H1 (cell line): ENCODE results near the gene WEE2. TPM values are rescaled to one million over a fixed set of nuclear protein-coding genes. Genes with fewer than 3 reads are reported as not detected.

ENCODE experiments used
- CTCF ChIA-PET: fragments of 300-600 bp; sonication (Branson Sonifier 250); formaldehyde crosslinking; loops from one replicate; lab custom pipeline; 2021; ENCODE audit not compliant: partially characterized antibody; lab: Charles Lee
- POLR2A ChIA-PET: fragments of 300-600 bp; sonication (Branson Sonifier 250); formaldehyde crosslinking; loops from one replicate; lab custom pipeline; 2021; ENCODE audit warnings: inconsistent platforms; ENCODE audit not compliant: partially characterized antibody; lab: Charles Lee
- DNase-seq, 2 experiments: peaks; one replicate each; pipeline versions ENCODE4 v3.0.0 to v3.0.0-alpha.2; 2010 to 2022; ENCODE audit warnings: low spot score in 2 of 2, low read depth in 1 of 2, mixed read lengths in 1 of 2
- FAIRE-seq: peaks from 2 replicates; lab custom pipeline; 2011; peaks lifted over from hg19 to GRCh38; lab: Jason Lieb, UNC
- H2AFZ ChIP-seq: 2 replicates; pipeline ENCODE4 v1.8.1; 2012; ENCODE audit warnings: low read length, inconsistent platforms
- H2AK5ac ChIP-seq: 2 replicates; pipeline ENCODE4 v1.6.1; 2013; ENCODE audit warnings: low read depth, low read length
- H2BK120ac ChIP-seq: replicated peaks from 2 replicates; pipeline ENCODE3; 2013; ENCODE audit warnings: low read depth, low read length, inconsistent platforms
- H2BK12ac ChIP-seq: 2 replicates; pipeline ENCODE4 v1.6.1; 2013; ENCODE audit warnings: low read depth, low read length
- H2BK15ac ChIP-seq: 2 replicates; pipeline ENCODE4 v1.6.1; 2013; ENCODE audit warnings: low read length
- H2BK20ac ChIP-seq: 2 replicates; pipeline ENCODE4 v1.6.1; 2013; ENCODE audit warnings: low read length
- H2BK5ac ChIP-seq: 2 replicates; pipeline ENCODE4 v1.6.1; 2013; ENCODE audit warnings: low read depth, low read length
- H3K14ac ChIP-seq: 2 replicates; pipeline ENCODE4 v1.6.1; 2013; ENCODE audit warnings: inconsistent platforms; ENCODE audit not compliant: insufficient read length
- H3K18ac ChIP-seq: 2 replicates; pipeline ENCODE4 v1.6.1; 2013; ENCODE audit warnings: low read length; ENCODE audit errors: extremely low read depth
- H3K23ac ChIP-seq: 2 replicates; pipeline ENCODE4 v1.6.1; 2013; ENCODE audit warnings: inconsistent platforms; ENCODE audit not compliant: insufficient read length
- H3K23me2 ChIP-seq: 2 replicates; pipeline ENCODE4 v1.6.1; 2013; ENCODE audit warnings: low read depth, low read length
- H3K27ac ChIP-seq: 2 replicates; pipeline ENCODE4 v1.6.1; 2011; ENCODE audit warnings: low read depth, low read length, inconsistent platforms
- H3K27me3 ChIP-seq, 4 experiments: replicated peaks in 1 of 4; 1 replicate in 1 of 4; 2 replicates in 3 of 4; pipeline versions ENCODE4 v1.6.1 to v1.8.1; 2011 to 2013; ENCODE audit warnings: low read length in 3 of 4, mild to moderate bottlenecking in 3 of 4, inconsistent platforms in 2 of 4, mixed read lengths in 2 of 4, moderate library complexity in 1 of 4; ENCODE audit not compliant: control insufficient read depth in 3 of 4, insufficient read depth in 3 of 4; ENCODE audit errors: extremely low read depth in 1 of 4
- H3K36me3 ChIP-seq, 4 experiments: 2 replicates each; pipeline versions ENCODE4 v1.6.1 to v1.8.1; 2011 to 2013; ENCODE audit warnings: mild to moderate bottlenecking in 4 of 4, low read length in 3 of 4, moderate library complexity in 2 of 4, control low read depth in 1 of 4, inconsistent platforms in 1 of 4; ENCODE audit not compliant: insufficient read depth in 4 of 4, control insufficient read depth in 2 of 4
- H3K4ac ChIP-seq: replicated peaks from 2 replicates; pipeline ENCODE3; 2013; ENCODE audit warnings: low read length, low read depth, mixed read lengths, inconsistent platforms; ENCODE audit not compliant: insufficient read length
- H3K4me1 ChIP-seq, 4 experiments: replicated peaks in 1 of 4; 1 replicate in 1 of 4; 2 replicates in 3 of 4; pipeline versions ENCODE4 v1.6.1 to v1.8.1; 2011 to 2013; ENCODE audit warnings: low read length in 3 of 4, inconsistent platforms in 2 of 4, mixed read lengths in 1 of 4; ENCODE audit not compliant: insufficient read depth in 4 of 4, control insufficient read depth in 3 of 4
- H3K4me2 ChIP-seq, 2 experiments: 2 replicates each; pipeline versions ENCODE4 v1.6.1 to v1.8.1; 2011 to 2013; ENCODE audit warnings: low read depth in 2 of 2, low read length in 2 of 2, control low read depth in 1 of 2, inconsistent platforms in 1 of 2, mild to moderate bottlenecking in 1 of 2; ENCODE audit not compliant: insufficient read depth in 1 of 2
- H3K4me3 ChIP-seq, 4 experiments: fragments of 200-600, 300-600 bp in 1 of 4; sonication (generic), shearing (Covaris generic), sonication (Bioruptor Twin) in 1 of 4; 2 replicates each; pipeline versions ENCODE4 v1.5.1 to v1.8.1; 2011 to 2016; ENCODE audit warnings: low read length in 4 of 4, low read depth in 3 of 4, control low read depth in 2 of 4, inconsistent platforms in 2 of 4, mild to moderate bottlenecking in 2 of 4, mixed read lengths in 1 of 4, moderate library complexity in 1 of 4; ENCODE audit not compliant: insufficient read depth in 2 of 4; ENCODE audit errors: extremely low read depth in 1 of 4
- H3K56ac ChIP-seq: replicated peaks from 2 replicates; pipeline ENCODE3; 2013; ENCODE audit warnings: low read depth, mild to moderate bottlenecking, mixed read lengths, low read length, inconsistent platforms; ENCODE audit not compliant: insufficient read length
- H3K79me1 ChIP-seq: 2 replicates; pipeline ENCODE4 v1.6.1; 2013; ENCODE audit warnings: low read depth, low read length, control low read depth
- H3K79me2 ChIP-seq, 2 experiments: 2 replicates each; pipeline versions ENCODE4 v1.6.1 to v1.8.1; 2012 to 2013; ENCODE audit warnings: low read length in 2 of 2, mild to moderate bottlenecking in 2 of 2, inconsistent platforms in 1 of 2; ENCODE audit not compliant: insufficient read depth in 2 of 2, control insufficient read depth in 1 of 2
- H3K9ac ChIP-seq, 4 experiments: replicated peaks in 1 of 4; 1 replicate in 1 of 4; 2 replicates in 3 of 4; pipeline versions ENCODE4 v1.6.1 to v1.8.1; 2011 to 2013; ENCODE audit warnings: low read depth in 3 of 4, low read length in 3 of 4, control low read depth in 2 of 4, mild to moderate bottlenecking in 2 of 4, moderate library complexity in 2 of 4, inconsistent platforms in 1 of 4; ENCODE audit errors: extremely low read depth in 1 of 4
- H3K9me3 ChIP-seq, 2 experiments: 2 replicates each; pipeline versions ENCODE4 v1.6.1 to v1.8.1; 2012 to 2013; ENCODE audit warnings: mild to moderate bottlenecking in 2 of 2, moderate library complexity in 2 of 2, control low read depth in 1 of 2, inconsistent platforms in 1 of 2, low read depth in 1 of 2, low read length in 1 of 2, mixed read lengths in 1 of 2; ENCODE audit not compliant: insufficient read depth in 2 of 2
- H4K20me1 ChIP-seq, 2 experiments: replicated peaks in 1 of 2; 2 replicates each; pipeline versions ENCODE3 to v1.8.1; 2011 to 2013; ENCODE audit warnings: inconsistent platforms in 2 of 2, low read length in 2 of 2, mild to moderate bottlenecking in 1 of 2; ENCODE audit not compliant: insufficient read depth in 2 of 2, control insufficient read depth in 1 of 2
- H4K5ac ChIP-seq: 2 replicates; pipeline ENCODE4 v1.6.1; 2013; ENCODE audit warnings: low read length, low read depth, mixed read lengths, inconsistent platforms; ENCODE audit not compliant: insufficient read length
- H4K8ac ChIP-seq: 2 replicates; pipeline ENCODE4 v1.8.0; 2013; ENCODE audit warnings: mild to moderate bottlenecking, moderate library complexity, low read length, inconsistent platforms; ENCODE audit not compliant: insufficient read depth; ENCODE audit errors: extremely low read depth
- H4K91ac ChIP-seq: replicated peaks from 2 replicates; pipeline ENCODE3; 2013; ENCODE audit warnings: low read length, mixed read lengths, inconsistent platforms; ENCODE audit not compliant: insufficient read length
- ASH2L ChIP-seq: fragments of 200-600, 300-600 bp; sonication (generic); IDR thresholded peaks from one replicate; pipeline ENCODE4 v1.7.1; 2017; ENCODE audit warnings: low read length
- BACH1 ChIP-seq: IDR thresholded peaks from 2 replicates; pipeline ENCODE4 v1.6.1; 2012; ENCODE audit warnings: low read length, improper control_type of control experiment
- CHD1 ChIP-seq: IDR thresholded peaks from 2 replicates; pipeline ENCODE4 v1.6.1; 2012; ENCODE audit warnings: low read depth, low read length, improper control_type of control experiment
- EP300 ChIP-seq, 2 experiments: IDR thresholded peaks; 1 replicate in 1 of 2; 2 replicates in 1 of 2; pipeline ENCODE4 v1.6.1; 2011 to 2012; ENCODE audit warnings: low read depth in 2 of 2, low read length in 2 of 2, mild to moderate bottlenecking in 2 of 2, borderline replicate concordance in 1 of 2, inconsistent platforms in 1 of 2, moderate library complexity in 1 of 2
- GABPA ChIP-seq: IDR thresholded peaks from 2 replicates; pipeline ENCODE4 v1.6.1; 2011; ENCODE audit warnings: mild to moderate bottlenecking, low read length, moderate library complexity, borderline replicate concordance; ENCODE audit not compliant: insufficient read depth
- HDAC2 ChIP-seq, 2 experiments: fragments of 300-600 bp in 1 of 2; sonication (generic) in 1 of 2; IDR thresholded peaks; 2 replicates each; pipeline ENCODE4 v1.6.1; 2011 to 2012; ENCODE audit warnings: low read depth in 2 of 2, low read length in 2 of 2, mild to moderate bottlenecking in 2 of 2, moderate library complexity in 2 of 2, borderline replicate concordance in 1 of 2, inconsistent platforms in 1 of 2
- KDM5A ChIP-seq: fragments of 200-600 bp; IDR thresholded peaks from 2 replicates; pipeline ENCODE4 v1.7.1; 2012; ENCODE audit warnings: mild to moderate bottlenecking, low read length, inconsistent platforms, mixed read lengths
- NANOG ChIP-seq: IDR thresholded peaks from 2 replicates; pipeline ENCODE4 v1.6.1; 2011; ENCODE audit warnings: low read length, low read depth, mild to moderate bottlenecking, inconsistent platforms; ENCODE audit not compliant: insufficient read depth, poor library complexity, severe bottlenecking
- NRF1 ChIP-seq: IDR thresholded peaks from 2 replicates; pipeline ENCODE4 v1.6.1; 2011; ENCODE audit warnings: mild to moderate bottlenecking, low read depth, low read length, improper control_type of control experiment
- RBBP5 ChIP-seq: IDR thresholded peaks from 2 replicates; pipeline ENCODE4 v1.7.1; 2012; ENCODE audit warnings: low read depth, mild to moderate bottlenecking, inconsistent platforms, low read length, moderate library complexity, borderline replicate concordance
- SP4 ChIP-seq: IDR thresholded peaks from 2 replicates; pipeline ENCODE4 v1.6.1; 2012; ENCODE audit warnings: low read length, inconsistent platforms
- TBP ChIP-seq: IDR thresholded peaks from 2 replicates; pipeline ENCODE4 v1.6.1; 2011; ENCODE audit warnings: low read depth, low read length, improper control_type of control experiment
- ZNF274 ChIP-seq: IDR thresholded peaks from 2 replicates; pipeline ENCODE4 v1.7.0; 2012; ENCODE audit warnings: low read length, borderline replicate concordance; ENCODE audit errors: extremely low read depth
- WGBS, 2 experiments: shearing (Covaris generic) in 1 of 2; methylation state at CpG; one replicate each; pipeline versions ENCODE4 v1.1.6 to v1.1.7; 2013 to 2015; ENCODE audit warnings: low lambda C conversion rate in 2 of 2, mixed read lengths in 2 of 2, inconsistent platforms in 1 of 2, low coverage in 1 of 2, missing lambda C conversion rate in 1 of 2; ENCODE audit not compliant: insufficient replicate concordance in 2 of 2, insufficient coverage in 1 of 2, insufficient read length in 1 of 2; ENCODE audit errors: extremely low coverage in 1 of 2, missing lambda C conversion rate in 1 of 2; 5-methylcytosine and 5-hydroxymethylcytosine counted together
- polyA plus RNA-seq, 7 experiments: library from polyadenylated mRNA; depleted of rRNA in 3 of 7; stranded (reverse) in 5 of 7; unstranded in 2 of 7; fragments of >200 nt in 5 of 7; fragments of 200-250 nt in 2 of 7; gene quantifications; 1 replicate in 5 of 7; 2 replicates in 1 of 7; 4 replicates in 1 of 7; pipeline versions ENCODE4 v1.2.1 to v1.2.3, GENCODE V29; 2011 to 2013; ENCODE audit warnings: missing spikeins in 2 of 7, mixed read lengths in 2 of 7
- total RNA-seq: library from RNA; stranded (reverse); fragmentation: NEBNext Ultra II Directional; extraction: Animal tissue kit (Norgen Biotek cat#: 25700); gene quantifications from 2 replicates; pipeline ENCODE4 v1.2.1, GENCODE V29; 2021

The WEE2 gene
- total and polyA plus RNA-seq, 2 of the 8 experiments (the other 6 are each of a cell fraction or from before 2014, with no cell fraction given) = 0.02 TPM; not detected in 1

DNA sequence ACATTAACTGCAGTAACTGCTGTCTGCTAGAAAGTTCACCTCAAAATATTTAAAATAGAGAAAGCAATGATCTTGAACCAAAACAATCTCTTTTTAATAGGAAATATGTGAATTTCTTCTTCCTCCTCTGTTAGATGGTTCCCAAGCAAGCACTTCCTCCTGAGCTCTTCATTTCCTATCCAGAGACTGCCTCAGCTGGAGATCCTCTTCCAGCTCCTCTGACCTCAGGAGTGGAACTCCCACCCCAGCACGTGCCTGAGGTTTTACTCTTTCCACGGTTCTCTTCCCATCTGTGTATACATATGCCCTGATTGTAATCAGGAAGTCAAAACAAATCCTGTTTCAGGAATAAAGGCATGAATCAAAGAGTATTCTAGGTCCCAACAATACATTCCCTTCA is 11.8 kb upstream of the WEE2 start:
- no peak overlapping the region for H2BK120ac ChIP-seq
- H3K79me1 ChIP-seq = peaks cover 2% of the 10 kb centered on the region; the same call in 1 of the 2 replicates
- no peak overlapping the region for H3K23ac ChIP-seq
- CTCF ChIA-PET = interaction anchor here (0.9 to 2.3 kb wide), 5 partner anchors 10 to 43 kb away, joined by 3 to 13 read pairs (median 3); partner anchors contain the start of gene SSBP1
- H3K56ac ChIP-seq = no peak overlapping the region
- no peaks in the 10 kb centered on the region for H3K9me3 ChIP-seq
- 70% methylated on average over 2 of the region's 2 CpGs; no CpG with 5 or more reads in 1 of the 2 experiments for WGBS, 2 experiments
- no peak overlapping the region for H2AFZ ChIP-seq
- no peaks in the 10 kb centered on the region; a peak in 1 of 8 replicates for H3K36me3 ChIP-seq
- H3K4me1 ChIP-seq = peaks cover 0 to 18% (median 12%) of the 10 kb centered on the region in 4 experiments; a peak in 6 of 7 replicates
- H3K18ac ChIP-seq = no peak overlapping the region
- H2AK5ac ChIP-seq = no peak overlapping the region
- H4K20me1 ChIP-seq = peaks cover 0 to 6% of the 10 kb centered on the region in 2 experiments
- no peak overlapping the region for H3K4me3 ChIP-seq
- H2BK15ac ChIP-seq = no peak overlapping the region; the same call in 1 of the 2 replicates
- no peaks in the 10 kb centered on the region for H3K27me3 ChIP-seq
- no peak overlapping the region for H2BK20ac ChIP-seq
- H2BK12ac ChIP-seq = no peak overlapping the region
- POLR2A ChIA-PET = interaction anchor here (0.8 to 1.2 kb wide), 2 partner anchors 42 to 66 kb away, joined by 3 read pairs; partner anchors contain the start of gene SSBP1
- H3K79me2 ChIP-seq = peaks cover 0 to 80% of the 10 kb centered on the region in 2 experiments; a peak in 2 of 4 replicates
- H3K23me2 ChIP-seq = peaks cover 3% of the 10 kb centered on the region; the same call in 1 of the 2 replicates
- H2BK5ac ChIP-seq = no peak overlapping the region
- H3K9ac ChIP-seq = no peak overlapping the region
- no peak overlapping the region for H3K14ac ChIP-seq
- peak overlapping the region; percentile 26; the same call in 1 of the 2 replicates for H4K8ac ChIP-seq
- no peak overlapping the region for H4K5ac ChIP-seq
- DNase-seq (no peak), FAIRE-seq (no peak)
- no peak overlapping the region for H3K4ac ChIP-seq
- H3K27ac ChIP-seq = no peak overlapping the region
- no peak overlapping the region for H3K4me2 ChIP-seq
- no peak overlapping the region for H4K91ac ChIP-seq
- TF ChIP-seq SP4 (no peak), ZNF274 (no peak), GABPA (no peak), BACH1 (no peak), RBBP5 (no peak), HDAC2 (IDR thresholded peaks at IDR 0.05; ENCODE audit: borderline replicate concordance in 1 of 2, low read depth in 2 of 2, low read length in 2 of 2) (no peak), TBP (no peak), EP300 (IDR thresholded peaks at IDR 0.05; ENCODE audit: borderline replicate concordance in 1 of 2, low read depth in 2 of 2, low read length in 2 of 2) (no peak), KDM5A (no peak), ASH2L (no peak), NRF1 (no peak), CHD1 (no peak), NANOG (no peak)
